ENCODE results near the gene ACOX3.

Gene ACOX3

DNA sequence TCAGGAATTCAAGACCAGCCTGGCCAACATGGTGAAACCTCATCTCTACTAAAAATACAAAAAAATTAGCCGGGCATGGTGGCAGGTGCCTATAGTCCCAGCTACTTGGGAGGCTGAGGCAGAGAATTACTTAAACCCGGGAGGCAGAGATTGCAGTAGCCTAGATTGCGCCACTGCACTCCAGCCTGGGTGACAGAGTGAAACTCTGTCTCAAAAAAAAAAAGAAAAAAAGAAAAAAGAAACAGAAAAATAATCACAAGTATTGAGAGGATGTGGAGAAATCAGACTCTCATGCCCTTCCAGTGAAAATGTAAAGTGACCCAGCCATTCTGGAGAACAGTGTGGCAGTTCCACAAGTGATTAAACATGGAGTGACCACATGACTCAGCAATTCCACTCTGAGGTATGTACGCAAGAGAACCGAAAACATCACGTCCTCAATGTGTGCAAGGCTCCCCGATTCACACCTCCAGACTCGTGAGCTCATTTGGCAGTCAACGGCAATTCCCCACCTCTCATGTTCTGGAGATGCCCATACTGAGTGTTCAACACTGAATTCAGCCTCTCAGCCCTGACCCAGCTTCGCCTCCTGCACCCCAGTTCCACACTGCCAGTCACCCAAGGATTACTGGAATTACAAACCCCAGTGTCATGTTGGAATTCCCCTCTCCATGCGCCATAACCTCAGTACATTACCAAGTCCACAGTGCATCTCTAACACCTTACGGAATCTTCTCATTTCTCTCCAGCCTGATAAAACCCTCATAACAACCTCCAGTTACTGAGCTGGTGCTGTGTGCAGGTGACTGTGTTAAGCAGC, 21.1 kb downstream of the ACOX3 start:
- Histone ChIP-seq H3K4me2 (ENCODE audit: low read length) (no peak overlapping the region), H3K9me3 (ENCODE audit: low read length) (no peaks in the 10 kb centered on the region), H3K9me2 (ENCODE audit: low read depth, low read length) (no peaks in the 10 kb centered on the region), H3F3A (ENCODE audit: insufficient read depth, low read length) (no peaks in the 10 kb centered on the region), H3K4me3 (ENCODE audit: low read depth, low read length, poor library complexity, severe bottlenecking) (no peak overlapping the region), H3K9ac (ENCODE audit: low read length) (no peak overlapping the region), H4K20me1 (ENCODE audit: insufficient read depth, low read length) (no peaks in the 10 kb centered on the region), H3K27me3 (ENCODE audit: insufficient read depth, low read length) (no peaks in the 10 kb centered on the region), H3K79me2 (ENCODE audit: insufficient read depth, low read length) (no peaks in the 10 kb centered on the region), H3K27ac (ENCODE audit: low read depth, low read length, poor library complexity, severe bottlenecking) (no peak overlapping the region), H3K4me1 (ENCODE audit: insufficient read depth, low read length, severe bottlenecking) (no peaks in the 10 kb centered on the region), H3K36me3 (ENCODE audit: insufficient read depth, low read length) (no peaks in the 10 kb centered on the region), H2AFZ (ENCODE audit: low read length) (no peak overlapping the region)
- TF ChIP-seq, protein P1, sequence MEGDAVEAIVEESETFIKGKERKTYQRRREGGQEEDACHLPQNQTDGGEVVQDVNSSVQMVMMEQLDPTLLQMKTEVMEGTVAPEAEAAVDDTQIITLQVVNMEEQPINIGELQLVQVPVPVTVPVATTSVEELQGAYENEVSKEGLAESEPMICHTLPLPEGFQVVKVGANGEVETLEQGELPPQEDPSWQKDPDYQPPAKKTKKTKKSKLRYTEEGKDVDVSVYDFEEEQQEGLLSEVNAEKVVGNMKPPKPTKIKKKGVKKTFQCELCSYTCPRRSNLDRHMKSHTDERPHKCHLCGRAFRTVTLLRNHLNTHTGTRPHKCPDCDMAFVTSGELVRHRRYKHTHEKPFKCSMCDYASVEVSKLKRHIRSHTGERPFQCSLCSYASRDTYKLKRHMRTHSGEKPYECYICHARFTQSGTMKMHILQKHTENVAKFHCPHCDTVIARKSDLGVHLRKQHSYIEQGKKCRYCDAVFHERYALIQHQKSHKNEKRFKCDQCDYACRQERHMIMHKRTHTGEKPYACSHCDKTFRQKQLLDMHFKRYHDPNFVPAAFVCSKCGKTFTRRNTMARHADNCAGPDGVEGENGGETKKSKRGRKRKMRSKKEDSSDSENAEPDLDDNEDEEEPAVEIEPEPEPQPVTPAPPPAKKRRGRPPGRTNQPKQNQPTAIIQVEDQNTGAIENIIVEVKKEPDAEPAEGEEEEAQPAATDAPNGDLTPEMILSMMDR (IDR thresholded peaks at IDR 0.05; ENCODE audit: low read length) = no peak
- TF ChIP-seq EZH2 (IDR thresholded peaks at IDR 0.05; ENCODE audit: borderline replicate concordance, low read length) = no peak

DNA sequence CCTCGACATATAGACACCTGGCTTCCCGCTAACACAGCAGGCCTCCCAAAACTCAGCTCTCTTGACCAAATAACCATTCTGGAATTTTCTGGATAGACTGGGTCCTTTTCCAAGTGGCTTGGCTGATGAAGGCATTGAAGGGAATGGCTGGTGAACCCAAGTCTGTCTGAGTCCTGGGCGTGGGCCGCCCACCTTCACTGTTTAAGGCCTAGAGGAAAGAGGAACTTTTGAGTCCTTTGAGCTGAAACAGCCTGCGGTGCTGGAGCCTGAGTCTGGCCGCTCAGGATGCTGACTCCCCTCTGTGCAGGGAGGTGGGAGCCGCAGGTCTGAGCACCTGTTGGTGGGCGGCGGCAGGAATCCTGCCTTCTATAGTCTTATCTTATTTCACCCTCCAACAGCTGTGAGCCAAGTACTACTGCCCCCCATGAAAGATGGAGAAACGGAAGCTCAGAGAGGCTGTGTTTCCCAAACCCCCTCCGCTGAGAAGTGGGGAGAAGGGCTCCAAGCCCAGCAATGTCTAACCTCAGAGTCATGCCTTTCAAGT, 23.4 kb downstream of the ACOX3 start:
- no peak overlapping the region for H3K4me3 ChIP-seq (ENCODE audit: low read depth, low read length, poor library complexity, severe bottlenecking)
- H3K9me2 ChIP-seq (ENCODE audit: low read depth, low read length) = no peaks in the 10 kb centered on the region
- H4K20me1 ChIP-seq (ENCODE audit: insufficient read depth, low read length) = no peaks in the 10 kb centered on the region
- TF ChIP-seq, protein P1 (IDR thresholded peaks at IDR 0.05; ENCODE audit: low read length) = no peak
- no peak for TF ChIP-seq EZH2 (IDR thresholded peaks at IDR 0.05; ENCODE audit: borderline replicate concordance, low read length)
- no peak overlapping the region for H3K9ac ChIP-seq (ENCODE audit: low read length)
- no peaks in the 10 kb centered on the region for H3F3A ChIP-seq (ENCODE audit: insufficient read depth, low read length)
- no peaks in the 10 kb centered on the region for H3K27me3 ChIP-seq (ENCODE audit: insufficient read depth, low read length)
- H3K36me3 ChIP-seq (ENCODE audit: insufficient read depth, low read length) = peaks cover 3% of the 10 kb centered on the region; the same call in 1 of the 2 replicates
- H3K4me1 ChIP-seq (ENCODE audit: insufficient read depth, low read length, severe bottlenecking) = no peaks in the 10 kb centered on the region
- no peaks in the 10 kb centered on the region for H3K79me2 ChIP-seq (ENCODE audit: insufficient read depth, low read length)
- no peaks in the 10 kb centered on the region for H3K9me3 ChIP-seq (ENCODE audit: low read length)
- H3K4me2 ChIP-seq (ENCODE audit: low read length) = no peak overlapping the region
- H3K27ac ChIP-seq (ENCODE audit: low read depth, low read length, poor library complexity, severe bottlenecking) = no peak overlapping the region
- H2AFZ ChIP-seq (ENCODE audit: low read length) = no peak overlapping the region

DNA sequence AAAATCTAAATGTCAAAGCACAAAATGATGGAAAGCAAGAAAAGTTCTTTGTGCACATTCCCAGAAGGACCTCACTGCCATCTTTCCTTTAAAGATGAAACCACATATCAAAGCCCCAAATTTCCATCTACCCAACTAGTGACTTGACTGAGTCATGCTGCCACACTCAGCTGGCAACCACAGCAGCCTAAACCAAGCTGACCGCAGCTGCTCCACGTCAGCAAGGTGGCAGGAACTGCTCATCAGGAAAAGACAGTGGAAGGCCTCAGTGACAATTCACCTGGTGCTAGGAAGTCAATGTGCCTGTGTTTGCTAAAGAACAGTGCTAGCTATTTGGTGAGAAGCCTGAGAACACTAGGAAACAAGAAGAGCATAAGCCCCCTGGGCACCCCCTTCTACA, 26.1 kb downstream of the ACOX3 start:
- Histone ChIP-seq H3K4me2 (ENCODE audit: low read length) (no peak overlapping the region), H3K4me3 (ENCODE audit: low read depth, low read length, poor library complexity, severe bottlenecking) (no peak overlapping the region), H3K9me2 (ENCODE audit: low read depth, low read length) (no peaks in the 10 kb centered on the region), H3K79me2 (ENCODE audit: insufficient read depth, low read length) (no peaks in the 10 kb centered on the region), H3K4me1 (ENCODE audit: insufficient read depth, low read length, severe bottlenecking) (no peaks in the 10 kb centered on the region), H3K27ac (ENCODE audit: low read depth, low read length, poor library complexity, severe bottlenecking) (no peak overlapping the region), H3K27me3 (ENCODE audit: insufficient read depth, low read length) (no peaks in the 10 kb centered on the region), H2AFZ (ENCODE audit: low read length) (no peak overlapping the region), H3K36me3 (ENCODE audit: insufficient read depth, low read length) (peaks cover 3% of the 10 kb centered on the region; the same call in 1 of the 2 replicates), H3K9ac (ENCODE audit: low read length) (no peak overlapping the region), H4K20me1 (ENCODE audit: insufficient read depth, low read length) (no peaks in the 10 kb centered on the region), H3F3A (ENCODE audit: insufficient read depth, low read length) (no peaks in the 10 kb centered on the region), H3K9me3 (ENCODE audit: low read length) (no peaks in the 10 kb centered on the region)
- no peak for TF ChIP-seq EZH2 (IDR thresholded peaks at IDR 0.05; ENCODE audit: borderline replicate concordance, low read length)
